Medulla oblongata (tissue), 1 donor: ENCODE data around the gene TFB2M.
"Not testable (repeated sequence)": the region's sequence is repeated elsewhere in the genome, so short reads cannot be mapped to it uniquely, and the experiment has no call there.

Source experiments
- DNase-seq: peaks from one replicate; pipeline ENCODE4 v3.0.0-alpha.2; 2015; ENCODE audit errors: extremely low spot score

Gene TFB2M

DNA sequence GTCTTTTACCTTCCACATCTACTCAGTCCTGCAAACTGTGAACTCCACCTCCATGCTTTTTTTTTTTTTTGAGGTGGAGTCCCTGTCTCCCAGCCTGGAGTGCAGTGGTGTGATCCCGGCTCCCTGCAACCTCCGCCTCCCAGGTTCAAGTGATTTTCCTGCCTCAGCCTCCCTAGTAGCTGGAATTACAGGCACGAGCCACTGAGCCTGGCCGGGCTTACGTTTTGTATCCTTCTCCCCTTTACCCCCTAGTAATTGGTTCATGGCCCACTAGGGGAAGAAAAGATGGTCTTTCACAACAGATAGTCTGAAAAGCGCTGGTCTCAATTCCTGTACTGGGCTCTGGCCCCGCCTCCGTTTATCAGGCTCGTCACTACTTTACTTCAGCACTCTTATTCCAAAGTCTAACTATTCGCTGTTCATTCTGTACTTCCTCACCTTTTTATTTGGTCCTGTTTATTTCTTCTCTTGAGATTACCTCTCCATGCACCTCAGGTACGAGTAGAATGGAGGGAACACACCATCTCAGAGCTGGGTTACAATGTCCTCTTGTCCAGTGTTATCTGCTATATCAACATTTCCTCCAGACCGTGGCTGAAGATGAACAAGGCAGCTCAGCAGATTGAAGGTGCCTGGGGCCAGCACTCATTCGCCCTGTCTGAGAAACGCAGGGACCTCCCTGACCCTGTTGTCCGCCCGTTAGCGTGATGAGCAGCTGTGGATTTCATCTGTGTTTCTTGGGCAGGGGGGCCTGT is 16.4 kb upstream of the TFB2M start:
- no peak for DNase-seq

DNA sequence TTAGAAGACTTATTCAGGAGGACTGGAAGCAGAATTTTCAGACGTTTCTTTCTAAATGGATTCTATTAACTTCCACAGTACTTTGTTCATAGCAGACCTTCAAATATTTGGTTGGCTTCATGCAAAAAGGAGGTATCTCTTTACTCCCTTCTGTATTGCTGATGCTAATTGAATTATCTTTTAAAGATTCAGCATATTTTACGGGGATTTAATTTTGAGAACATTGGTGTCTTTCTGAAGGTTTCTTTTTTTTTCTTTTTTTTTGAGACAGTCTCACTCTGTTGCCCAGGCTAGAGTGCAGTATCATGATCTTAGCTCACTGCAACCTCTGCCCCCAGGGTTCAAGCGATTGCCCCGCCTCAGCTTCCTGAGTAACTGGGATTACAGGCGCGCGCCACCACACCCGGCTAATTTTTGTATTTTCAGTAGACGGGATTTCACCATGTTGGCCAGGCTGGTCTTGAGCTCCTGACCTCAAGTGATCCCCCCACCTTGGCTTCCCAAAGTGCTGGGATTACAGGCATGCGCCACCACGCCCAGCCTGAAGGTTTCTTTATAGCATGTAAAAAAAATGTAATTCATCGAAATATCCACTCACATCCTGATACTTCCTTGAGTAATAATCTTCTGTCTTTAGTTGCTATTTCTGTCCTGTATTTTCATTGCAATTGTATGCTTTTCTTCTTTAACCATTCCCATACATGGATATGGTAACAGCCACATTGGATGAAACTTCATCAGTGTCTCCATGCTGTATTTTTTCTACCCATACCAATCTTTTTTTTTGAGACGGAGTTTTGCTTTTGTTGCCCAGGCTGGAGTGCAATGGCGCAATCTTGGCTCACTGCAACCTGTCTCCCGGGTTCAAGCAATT is 14.7 kb upstream of the TFB2M start:
- no peak for DNase-seq

DNA sequence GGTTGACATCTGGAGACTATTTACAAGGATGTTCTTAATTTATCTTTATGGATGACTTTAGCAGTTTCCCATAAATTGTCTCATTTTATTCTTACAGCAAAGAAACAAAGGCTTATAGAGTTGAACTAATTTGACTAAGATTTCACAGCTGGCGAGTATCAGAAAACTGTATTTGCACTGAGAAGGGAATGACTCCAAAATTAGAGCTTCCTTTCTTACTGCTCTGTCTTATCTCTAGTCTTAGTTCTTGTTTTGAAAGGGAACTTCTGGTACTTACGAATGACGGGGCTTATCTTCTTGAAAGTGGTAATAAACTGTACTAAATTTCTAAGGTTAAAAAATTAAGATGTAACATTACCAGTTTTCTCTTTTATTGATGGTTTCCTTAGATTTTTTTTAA is 13.8 kb upstream of the TFB2M start:
- peak; percentile 10 for DNase-seq

DNA sequence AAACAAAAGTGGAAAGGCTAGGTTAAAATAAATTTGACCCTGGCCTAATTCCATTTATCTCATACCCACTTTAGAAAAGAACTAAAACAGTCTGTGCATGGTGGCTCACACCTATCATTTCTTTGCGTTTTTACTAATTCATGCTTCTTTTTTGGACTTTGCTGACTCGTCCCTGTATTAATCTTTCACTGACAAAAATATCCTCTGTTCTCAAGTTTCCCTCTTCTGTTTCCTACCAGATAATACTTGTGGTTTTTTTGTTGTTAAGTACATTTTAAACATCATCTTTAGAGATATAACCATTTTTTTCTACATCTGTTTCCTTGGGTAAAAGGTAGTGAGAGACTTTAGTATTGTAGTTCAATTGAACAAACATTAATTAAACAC is 11.7 kb upstream of the TFB2M start:
- DNase-seq = no peak

DNA sequence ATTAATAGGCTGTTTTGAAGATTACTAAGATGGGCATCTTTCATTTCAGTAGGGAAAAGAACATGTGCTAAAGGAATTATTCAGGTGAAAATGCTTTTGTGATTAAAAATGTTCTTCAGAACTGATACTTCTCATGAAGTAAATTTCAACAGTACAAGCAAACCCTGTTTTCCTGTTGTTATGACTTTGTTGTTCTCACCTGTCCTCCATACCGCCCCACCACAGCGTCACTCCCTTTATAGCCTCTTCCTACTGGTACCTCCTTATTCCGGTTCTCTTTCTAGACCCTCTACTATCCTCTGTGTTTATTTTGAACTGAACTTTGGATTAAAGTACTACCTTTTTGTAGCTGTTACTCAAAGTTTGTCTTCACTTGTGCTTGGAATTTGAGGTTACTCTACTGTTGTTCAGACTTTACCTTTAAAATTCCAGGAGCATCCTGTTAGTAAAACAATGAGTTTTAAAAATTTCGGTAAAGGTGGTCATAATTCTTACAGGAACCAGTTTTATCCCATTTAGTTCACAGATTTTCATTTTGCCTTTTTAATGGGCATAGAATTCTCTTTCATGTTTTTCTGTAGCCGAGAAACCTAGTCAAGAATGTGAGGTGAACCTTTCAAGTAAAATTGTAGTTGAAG is 11.1 kb upstream of the TFB2M start:
- no peak for DNase-seq

DNA sequence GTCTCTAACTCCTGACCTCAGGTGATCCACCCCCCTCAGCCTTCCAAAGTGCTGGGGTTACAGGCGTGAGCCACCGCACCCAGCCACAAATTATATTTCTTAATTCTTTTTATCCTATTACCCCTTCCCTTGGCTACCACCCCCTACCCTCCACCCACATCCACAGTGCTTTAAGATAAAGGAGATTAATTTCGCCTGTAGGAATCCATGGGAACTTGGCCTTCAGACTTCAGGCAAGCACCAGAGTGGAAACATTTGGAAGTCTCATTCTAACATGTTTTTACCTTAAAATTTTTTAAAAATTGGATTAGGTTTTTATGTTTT is 10.6 kb upstream of the TFB2M start:
- DNase-seq = no peak

DNA sequence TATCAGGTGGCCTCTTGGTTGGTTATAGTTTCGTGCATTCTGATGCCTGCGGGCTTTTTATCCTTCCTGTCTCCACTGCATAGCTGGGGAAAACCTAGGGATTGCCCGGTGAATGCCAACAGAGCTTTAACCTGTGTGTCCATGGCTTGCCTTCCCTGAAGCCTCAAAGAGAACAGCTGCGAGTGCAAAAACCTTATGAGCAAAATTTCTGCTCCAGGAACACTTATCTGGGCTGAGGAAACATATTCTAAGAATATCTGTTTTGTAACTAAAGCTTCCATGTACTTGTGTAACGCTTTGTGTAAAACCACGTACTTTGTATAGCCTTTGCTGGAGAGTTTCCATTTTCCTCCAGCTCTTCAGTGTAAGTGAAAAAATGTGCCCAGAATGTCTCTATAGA is 7.4 kb upstream of the TFB2M start:
- no peak for DNase-seq

DNA sequence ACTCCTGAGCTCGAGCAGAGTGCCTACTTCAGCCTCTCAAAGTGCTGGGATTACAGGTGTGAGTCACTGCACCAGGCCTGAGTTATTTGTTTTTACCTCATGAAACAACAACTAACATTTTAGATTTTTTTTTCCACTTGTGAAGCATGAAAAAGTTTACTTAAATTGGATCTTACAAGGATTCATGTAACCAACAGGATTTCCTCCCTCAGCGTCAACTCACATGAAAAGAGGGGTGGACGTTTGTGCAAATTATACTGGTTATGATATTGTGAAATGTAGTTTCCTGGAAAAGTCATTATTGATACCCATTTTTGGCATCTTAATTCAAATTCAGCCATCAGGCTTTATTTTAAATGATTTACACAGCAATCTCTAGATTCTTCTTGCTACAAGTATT is 6.7 kb upstream of the TFB2M start:
- DNase-seq = no peak

DNA sequence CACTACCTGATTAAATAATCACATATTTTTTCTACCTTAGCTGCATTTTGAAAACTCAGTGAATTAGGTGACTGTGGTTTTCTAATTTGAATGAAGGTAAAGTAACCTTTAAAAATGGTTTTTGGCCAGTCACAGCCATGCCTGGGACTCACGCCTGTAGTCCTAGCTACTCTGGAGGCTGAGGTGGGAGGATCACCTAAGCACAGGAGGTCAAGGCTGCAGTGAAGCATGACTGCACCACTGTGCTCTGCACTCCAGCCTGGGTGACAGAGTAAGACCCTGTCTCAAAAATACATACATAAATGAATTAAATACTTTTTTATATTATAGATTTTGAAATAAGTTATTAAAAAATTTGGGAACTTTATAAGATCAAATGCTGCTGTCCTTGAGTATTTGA is 5.9 kb upstream of the TFB2M start:
- no peak for DNase-seq

DNA sequence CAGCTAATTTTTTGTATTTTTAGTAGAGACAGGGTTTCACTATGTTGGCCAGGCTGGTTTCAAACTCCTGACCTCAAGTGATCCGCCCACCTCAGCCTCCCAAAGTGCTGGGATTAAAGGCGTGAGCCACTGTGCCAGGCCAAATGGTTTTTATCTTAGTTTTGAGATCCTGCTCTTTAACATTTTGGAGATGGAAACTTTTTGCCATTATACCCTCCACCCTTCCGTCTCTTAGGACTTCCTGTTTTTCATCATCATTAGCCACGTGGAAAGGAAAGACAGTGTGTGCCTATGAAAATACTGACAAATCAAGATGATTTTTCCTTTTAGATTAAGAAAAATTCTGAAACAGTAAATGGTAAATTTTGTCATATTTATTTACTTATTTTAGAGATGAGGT is 5.2 kb upstream of the TFB2M start:
- peak; percentile 12 for DNase-seq

DNA sequence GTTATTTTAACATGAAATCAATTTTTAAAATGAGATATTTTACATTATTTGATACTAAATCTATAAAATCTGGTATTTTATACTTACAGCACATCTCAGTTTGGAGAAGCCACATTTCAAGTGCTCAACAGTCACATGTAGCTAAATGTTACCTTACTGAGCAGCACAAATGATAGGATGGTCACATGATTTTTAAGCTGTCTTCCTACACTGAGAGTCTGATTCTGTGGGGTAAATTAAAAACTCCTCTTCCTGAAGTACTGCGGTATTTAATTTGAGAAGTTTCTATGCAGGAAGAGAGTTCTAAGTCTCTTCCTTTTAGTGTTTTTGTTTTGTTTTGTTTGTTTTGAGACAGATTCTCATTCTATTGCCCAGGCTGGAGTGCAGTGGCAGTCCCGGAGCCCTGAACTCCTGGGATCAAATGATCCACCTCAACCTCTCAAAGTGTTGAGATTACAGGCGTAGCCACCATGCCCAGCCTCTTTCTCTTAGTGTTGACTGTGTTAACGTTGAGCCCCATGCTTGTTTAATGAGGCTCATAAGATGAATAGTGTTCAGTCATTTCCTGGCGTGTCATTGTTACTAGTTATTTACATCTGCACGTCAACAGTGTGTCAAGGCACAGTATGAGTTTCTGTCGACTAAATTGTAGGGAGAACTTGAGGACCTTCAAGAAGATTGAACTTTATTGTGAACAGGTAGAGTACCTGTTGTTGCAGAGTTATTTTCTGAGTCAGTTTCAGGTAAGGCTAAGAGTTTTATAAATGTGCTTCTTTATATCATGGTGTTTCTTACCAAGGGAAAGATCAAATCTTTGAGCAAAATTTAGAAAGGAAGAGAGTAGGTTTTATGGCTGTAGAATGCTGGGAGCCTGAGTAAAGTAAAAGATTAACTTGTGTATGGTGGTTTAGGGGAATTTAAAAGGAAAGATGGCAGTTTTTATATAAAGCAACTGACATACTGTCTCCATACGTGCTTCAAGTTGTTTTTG is 3.5 kb upstream of the TFB2M start:
- DNase-seq = no peak

DNA sequence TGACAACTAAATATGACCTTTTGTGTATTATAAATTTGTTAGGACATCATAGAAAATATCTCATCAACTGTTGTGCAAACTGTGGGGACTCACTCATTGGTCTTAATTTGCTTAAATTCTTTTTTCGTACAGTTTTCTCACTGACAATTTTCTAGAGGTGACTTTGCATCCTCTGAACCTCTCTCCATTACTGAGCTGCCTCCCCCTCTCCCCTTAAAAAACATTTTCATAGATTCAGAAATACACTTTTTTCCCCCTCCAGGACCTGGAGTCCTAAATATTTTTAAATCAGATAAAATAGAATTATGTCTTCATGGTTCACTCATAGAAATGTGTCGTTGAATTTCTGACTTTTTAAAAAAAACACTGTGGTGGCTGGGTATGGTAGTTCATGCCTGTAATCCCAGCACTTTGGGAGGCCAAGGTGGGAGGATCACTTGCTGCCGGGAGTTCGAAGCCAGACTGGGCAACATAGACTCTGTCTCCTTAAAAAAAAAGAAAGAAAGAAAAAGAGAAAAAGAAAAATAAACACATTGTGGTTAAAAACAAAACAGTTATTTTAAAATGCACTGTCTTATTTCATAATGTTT is 1.7 kb upstream of the TFB2M start:
- no peak for DNase-seq

DNA sequence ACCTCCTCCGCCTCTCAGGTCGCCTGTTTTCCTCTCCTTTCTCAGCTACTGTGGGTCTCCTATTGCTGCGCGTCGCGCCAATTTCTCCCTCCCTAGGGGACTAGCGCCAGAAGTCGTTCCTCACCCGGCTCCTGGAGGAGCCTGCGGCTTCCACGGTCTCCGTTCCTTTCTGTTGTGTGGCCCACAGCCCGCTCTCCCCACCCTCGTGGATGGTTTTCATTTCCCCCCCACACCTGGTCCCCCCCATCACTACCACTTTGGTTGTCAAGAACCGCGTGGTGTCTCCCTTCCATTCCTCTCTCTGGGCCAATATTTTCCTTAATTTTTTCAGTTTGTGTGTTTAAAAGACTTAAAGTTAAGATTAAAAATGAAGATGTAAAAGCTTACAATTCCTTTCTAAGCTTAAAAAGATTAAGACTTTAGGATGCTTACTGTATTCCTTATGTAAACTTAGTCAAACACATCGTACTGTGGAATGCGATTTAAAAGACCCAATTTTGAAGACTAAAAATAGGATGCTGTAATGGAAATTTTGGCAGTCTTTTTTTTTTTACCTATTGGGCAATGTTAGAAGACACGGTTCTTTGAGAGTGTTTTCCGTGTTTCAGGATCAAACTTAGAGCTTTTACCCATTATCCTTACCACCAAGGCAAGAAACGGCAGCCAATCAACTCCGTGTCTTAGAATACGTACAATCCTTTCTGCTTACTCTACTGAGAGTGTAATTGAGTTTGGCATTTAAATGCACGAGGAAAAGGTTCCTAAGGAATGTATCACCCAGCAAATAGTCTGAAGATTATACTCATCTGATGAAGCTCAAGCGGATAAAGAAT is 968 bp upstream of the TFB2M start:
- DNase-seq = peak; percentile 40

DNA sequence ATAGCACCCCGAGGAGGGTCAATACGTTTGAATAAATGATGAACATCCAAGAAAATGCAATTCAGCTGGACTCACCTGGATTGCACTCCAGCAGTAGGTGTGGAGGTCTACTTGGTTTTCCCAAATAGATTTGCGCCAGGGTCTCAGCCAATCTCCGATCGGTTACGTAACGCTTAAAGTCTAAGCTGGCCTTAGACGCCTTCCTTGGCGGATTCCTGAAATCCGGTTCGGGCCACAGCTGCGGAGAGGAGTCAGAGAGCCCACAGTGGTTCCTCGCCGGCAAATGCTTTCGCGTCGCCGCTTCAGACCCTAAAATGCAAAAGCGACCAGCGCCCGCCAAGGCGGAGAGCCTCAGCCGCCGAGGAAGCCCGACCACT is 322 bp downstream of the TFB2M start:
- no peak for DNase-seq

DNA sequence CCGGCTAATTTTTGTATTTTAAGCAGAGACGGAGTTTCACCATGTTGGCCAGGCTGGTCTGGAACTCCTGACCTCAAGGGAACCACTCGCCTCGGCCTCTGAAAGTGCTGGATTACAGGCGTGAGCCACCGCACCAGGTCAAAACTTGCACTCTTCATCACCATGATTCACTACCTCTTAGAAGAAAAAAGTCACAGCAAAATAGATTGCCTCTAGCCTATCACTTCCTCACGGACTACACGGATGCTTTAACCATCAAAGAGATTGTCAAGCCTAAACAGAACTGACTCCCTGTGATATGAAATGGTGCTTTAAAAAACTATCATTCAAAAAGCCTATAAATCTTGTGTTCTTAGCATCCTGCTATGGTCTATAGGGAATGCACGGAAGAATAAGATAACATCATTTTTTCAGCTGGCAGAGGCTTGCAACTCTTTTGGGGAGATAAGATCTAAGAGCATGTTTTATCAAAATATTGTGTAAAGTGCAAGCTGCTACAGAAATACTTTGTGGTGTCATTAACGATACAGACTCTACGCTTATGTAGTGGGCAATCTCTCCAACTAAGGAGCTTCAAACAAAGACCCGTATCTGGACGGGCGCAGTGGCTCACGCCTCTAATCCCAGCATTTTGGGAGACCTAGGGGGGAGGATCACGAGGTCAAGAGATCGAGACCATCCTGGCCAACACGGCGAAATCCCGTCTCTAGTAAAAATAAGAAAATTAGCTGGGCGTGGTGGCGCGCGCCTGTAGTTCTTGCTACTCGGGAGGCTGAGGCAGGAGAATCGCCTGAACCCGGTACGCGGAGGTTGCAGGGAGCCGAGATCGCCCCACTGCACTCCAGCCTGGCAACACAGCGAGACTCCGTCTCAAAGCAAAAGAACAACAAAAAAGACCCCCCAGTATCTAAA is 966 bp downstream of the TFB2M start:
- no peak for DNase-seq

DNA sequence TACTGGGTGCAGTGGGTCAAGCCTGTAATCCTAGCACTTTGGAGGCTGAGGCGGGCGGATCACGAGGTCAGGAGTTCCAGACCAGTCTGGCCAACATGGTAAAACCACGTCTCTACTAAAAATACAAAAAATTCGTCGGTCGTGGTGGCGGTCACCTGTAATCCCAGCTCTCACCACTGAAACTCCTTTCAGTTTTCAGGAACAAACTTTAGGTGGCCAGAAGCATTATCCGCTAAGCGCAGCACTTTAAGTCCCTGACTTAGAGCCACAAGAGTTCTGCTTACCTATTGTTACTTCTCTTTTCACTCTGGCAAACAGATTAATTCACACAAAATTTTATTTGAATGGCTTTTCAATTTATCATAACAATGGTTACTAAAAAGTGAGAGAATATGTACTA is 5.2 kb downstream of the TFB2M start:
- DNase-seq = not testable (repeated sequence)

DNA sequence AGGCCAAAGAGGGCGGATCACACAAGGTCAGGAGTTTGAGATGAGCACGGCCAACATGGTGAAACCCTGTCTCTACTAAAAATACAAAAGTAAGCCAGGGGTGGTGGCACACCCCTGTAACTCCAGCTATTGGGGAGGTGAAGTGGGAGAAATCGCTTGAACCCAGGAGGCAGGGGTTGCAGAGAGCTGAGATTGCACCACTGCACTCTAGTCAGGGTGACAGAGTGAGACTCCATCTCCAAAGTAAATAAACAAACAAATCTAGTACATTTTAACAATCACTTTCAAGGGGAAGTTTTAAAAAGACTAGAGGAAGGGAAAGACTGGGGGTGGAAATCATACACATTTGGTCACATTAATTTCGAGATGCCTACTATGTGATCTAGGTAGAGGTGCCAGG is 6.8 kb downstream of the TFB2M start:
- no peak for DNase-seq

DNA sequence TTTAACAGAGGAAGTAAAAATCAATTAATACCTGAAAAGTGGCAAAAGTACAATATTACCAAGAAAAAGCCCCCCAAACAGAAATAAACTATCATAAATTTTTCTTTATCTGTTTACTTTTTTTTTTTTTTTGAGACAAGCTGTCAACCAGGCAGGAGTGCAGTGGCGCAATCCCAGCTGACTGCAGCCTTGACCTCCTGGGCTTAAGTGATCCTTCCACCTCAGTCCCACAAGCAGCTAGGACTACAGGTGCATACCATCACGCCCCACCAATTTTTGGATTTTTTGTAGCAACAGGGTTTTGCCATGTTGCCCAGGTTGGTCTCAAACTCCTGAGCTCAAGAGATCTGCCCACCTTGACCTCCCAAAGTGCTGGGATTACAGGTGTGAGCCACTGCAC is 8.0 kb downstream of the TFB2M start:
- DNase-seq = no peak

DNA sequence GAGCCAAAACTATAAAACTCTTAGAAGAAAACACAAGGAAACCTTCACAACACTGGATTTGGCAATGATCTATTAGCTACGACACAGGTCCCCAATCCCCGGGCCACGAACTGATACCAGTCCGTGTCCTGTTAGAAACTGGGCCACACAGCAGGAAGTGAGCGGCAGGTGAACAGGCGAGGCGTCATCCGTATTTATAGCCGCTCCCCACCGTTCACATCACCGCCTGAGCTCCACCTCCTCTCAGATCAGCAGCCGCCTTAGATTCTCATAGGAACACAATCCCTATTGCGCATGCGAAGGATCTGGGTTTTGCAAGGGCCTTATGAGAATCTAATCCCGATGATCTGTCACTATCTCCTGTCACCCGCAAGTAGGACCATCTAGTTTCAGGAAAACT is 11.9 kb downstream of the TFB2M start:
- no peak for DNase-seq
